ENCODE results near the gene FAM53A.

Gene FAM53A

DNA sequence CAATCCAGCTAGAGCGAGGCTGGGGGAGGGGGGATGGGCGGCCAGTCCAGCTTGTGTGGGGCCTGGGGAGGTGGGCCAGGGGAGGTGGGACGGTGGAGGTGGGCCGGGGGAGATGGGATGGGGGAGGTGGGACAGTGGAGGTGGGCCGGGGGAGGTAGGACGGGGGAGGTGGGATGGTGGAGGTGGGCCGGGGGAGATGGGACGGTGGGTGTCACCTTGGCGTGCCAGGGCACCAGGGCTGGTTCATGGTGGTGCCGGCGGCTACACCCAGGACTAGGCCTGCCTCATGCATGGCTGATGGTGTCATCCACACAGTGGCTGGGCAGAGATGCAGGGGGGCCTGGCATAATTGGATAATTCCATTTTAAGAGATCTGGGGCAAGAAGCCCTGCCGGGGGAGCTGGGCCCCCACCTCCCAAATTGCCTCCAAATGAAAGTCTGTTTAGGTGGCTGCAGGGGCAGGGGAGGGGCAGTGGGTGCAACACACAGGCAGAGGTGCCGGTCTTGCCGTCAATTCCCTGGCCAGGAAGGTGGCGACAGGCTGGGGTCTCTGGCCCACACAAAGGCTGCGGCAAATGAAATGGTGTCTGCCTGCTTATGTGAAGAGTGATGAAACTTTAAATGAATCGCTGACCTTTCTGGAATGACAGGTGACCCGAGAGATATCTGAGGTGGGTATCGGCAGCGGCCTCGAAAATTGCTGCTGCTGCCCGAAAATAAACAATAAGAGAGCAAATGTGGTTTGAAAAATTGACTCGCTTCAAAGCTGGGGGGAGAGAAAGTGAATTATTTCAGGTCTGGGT, 82.1 kb downstream of the FAM53A start:
- DNase-seq: no peak

GRCh38 chr4:1601533-1601835, 82.6 kb downstream of the FAM53A start:
- no peak for DNase-seq

DNA sequence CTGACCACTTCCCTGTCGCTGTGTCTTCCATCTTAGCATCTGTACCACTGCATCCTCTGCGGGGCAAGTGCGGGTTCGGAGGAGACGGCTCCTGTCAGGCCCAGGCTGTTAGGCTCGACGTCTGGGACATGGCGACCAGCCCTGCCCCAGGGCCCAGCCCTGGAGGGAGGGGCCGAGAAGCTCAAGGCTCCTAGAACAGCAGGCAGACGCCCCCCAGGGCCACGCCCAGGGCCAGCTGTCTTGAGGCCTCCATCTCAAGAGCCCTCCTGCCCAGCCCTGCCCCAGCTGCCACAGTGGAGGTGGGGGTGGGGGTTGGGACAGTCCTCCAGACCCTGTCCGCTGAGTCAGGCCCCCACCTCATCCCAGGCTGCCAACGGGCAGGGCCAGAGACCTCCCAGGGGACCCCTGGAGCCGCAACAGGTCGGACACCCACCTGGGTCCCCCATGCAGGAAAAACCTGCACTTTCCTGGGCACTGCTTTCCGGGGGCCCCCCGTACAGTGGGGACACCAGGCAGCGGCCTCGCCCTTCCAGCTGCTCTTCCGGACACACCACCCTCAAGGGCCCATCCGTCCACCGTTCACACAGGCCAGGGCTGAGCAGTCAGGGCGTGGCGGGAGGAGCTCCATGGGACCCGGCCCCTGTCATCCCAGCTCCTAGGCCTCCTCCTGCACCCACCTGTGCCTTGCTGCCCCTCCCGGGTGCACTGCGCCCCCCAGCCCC, 83.1 kb downstream of the FAM53A start:
- no peak for DNase-seq

- no peak for DNase-seq
Measured at GRCh38 chr4:1600211-1600780, 83.8 kb downstream of the FAM53A start.

DNA sequence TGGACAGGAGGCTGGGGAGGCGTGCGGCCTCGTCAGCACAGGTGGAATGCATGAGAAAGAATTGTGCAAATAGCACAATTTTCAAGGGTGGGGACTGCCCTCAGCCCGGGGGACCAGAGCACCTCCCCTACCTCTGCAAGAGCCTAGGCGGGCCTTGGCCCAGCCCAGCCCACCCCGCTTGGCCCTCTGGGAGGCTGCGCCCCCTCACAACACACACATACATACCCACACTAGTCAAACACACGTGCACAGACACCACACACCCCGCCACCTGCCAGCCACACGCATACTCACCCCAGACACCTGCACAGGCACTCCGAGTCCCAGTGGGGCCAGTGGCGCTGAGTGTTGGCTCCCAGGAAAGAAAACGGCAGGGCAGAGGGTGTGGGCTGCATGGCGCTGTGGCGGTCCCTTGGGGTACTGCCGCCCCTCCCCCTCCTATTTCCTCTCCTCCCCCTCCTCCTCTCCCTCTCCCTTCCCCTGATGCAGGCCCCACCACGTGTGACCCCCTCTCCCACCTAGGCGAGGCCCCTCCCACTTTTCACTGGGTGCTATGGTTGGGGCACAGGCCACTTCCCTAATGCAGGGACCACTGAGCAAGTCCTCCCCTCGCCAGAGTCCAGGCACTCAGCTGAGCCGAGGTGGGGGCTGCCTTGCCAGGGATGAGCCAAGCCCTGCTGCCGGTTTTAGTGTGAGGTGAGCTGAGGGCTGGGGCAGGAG, 84.5 kb downstream of the FAM53A start:
- DNase-seq: no peak

DNA sequence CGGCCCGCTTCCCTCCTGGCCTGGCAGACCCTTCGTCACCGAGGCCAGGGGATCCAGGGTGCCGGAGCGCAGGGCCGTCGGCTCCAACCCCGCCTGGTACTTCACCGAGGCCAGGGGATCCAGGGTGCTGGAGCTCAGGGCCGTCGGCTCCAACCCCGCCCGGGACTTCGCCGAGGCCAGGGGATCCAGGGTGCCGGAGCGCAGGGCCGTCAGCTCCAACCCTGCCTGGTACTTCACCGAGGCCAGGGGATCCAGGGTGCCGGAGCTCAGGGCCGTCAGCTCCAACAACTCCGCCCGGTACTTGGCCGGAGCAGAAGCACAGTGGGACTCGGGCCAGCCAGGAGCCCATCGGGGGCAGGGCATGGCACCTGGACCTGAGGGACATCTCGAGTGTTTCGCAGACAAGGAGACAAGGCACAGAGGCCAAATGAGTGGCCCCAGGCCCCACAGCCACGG, 85.1 kb downstream of the FAM53A start:
- DNase-seq: no peak

DNA sequence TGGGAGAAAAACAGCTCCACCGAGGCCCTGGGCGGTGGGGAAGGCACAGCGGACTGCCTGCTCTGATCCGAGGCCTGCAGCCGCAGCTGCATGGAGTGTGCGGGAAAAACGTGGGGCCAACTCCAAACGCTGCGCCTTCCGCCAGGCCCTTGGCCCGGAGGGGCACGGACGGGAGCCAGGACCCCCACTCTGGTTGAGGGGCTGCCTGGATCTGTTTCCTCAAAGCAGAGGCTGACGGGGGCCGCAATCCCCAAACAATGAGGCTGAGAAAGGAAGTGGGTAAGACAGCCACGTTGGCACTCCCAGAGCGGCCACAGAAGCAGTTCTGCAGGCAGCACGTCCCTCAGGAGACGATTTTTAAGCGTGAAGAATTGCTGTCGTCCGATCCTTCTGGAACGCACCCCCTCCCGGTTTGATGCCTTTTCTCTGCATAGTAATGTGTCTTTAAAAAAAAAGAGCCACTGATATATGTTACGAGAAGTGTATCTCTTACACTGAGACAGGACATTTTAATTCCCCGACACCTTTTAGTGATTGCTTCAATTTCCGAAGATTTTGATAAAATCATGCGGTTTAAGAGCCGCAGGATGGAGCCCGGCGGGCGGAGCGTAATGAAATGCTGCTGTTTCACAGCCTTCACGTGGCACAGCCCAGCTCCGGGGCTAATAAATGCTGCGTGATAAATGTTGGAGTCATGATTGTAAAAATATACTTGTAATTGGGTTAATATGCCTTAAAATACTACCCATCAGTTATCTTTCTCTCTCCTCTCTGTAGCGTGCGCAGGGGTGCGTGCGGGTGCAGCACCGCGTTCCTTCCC, 85.7 kb downstream of the FAM53A start:
- no peak for DNase-seq

GRCh38 chr4:1597021-1597931, 86.8 kb downstream of the FAM53A start:
- no peak for DNase-seq

GRCh38 chr4:1596393-1596792, 87.7 kb downstream of the FAM53A start:
- no peak for DNase-seq

- no peak for DNase-seq
Measured at GRCh38 chr4:1595789-1596325, 88.3 kb downstream of the FAM53A start.

GRCh38 chr4:1594871-1595788, 89.0 kb downstream of the FAM53A start:
- no peak for DNase-seq

DNA sequence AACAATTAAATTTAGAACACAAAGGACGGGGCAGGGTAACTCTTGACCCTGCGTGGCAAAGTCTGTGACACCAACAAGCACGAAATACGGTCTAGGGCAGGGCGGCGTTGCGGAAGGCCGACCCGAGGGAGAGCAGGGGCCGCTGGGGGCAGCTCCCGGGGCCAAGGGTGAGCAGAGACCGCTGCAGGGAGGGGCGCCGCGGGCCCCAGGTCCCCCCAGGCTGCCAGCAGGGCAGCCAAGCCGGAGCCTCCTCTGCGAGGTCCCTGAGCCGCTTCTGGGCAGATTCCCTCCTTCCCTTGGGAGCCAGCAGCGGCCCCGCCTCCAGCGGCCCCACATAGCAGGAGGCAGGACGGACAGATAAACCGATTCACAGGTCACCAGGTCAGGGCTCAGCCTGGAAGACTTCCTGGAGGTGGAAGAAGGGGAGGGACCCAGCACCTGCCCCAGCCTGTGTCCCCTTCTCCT, 90.2 kb downstream of the FAM53A start:
- no peak for DNase-seq

DNA sequence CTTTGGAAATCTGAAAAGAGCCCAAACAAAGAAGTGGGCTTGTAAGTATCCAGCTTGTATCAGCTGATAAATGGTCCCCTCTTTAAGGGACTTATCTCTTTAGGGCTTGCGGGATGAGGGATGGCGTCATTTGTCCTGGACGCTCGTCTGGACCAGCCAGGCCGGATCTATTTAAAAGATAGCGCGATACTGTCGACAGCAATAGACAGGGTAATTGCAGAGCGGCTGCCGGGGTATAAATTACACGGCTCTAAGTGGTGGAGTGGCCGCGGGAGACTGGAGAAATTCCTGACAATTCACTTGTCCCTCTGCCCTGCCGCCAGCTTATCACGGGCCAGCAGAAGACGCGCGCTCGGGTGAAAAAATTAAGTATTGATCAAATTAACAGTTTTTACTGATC, 90.7 kb downstream of the FAM53A start:
- no peak for DNase-seq

DNA sequence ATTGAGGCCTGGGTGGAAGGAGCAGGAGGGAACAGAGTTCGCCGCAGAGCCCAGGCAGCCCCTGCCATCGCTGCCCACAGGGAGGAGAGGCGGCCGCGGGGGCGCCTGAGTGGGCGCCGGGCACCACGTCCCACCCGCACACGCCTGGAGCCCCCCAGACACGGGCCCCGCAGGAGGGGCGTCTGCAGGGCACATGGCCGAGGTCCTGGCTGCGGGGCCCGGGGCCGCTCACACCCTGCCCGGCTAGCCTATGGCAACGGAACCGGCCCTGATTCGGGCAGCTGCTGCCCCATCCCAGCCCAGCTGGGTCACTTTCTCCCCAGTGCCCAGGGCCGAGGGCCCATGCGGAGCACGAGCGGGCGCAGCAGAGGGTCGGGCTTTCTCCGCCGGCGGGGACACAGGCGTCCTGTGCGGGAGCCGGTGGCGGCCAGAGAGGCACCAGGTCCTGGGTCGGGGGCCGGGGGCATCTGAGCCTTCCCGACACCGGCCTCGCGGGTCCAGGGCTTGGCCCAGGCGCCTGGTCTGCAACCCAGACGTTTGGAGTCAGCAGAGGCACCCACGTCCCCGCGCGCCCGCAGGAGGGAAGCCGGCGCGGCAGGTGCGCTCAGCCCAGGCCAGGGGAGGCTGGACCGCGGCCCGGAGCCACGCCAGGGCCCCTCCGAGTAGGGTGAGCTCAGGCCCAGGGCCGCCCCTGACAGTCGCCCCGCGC, 91.2 kb downstream of the FAM53A start:
- no peak for DNase-seq

GRCh38 chr4:1592068-1592708, 91.9 kb downstream of the FAM53A start:
- DNase-seq: no peak

DNA sequence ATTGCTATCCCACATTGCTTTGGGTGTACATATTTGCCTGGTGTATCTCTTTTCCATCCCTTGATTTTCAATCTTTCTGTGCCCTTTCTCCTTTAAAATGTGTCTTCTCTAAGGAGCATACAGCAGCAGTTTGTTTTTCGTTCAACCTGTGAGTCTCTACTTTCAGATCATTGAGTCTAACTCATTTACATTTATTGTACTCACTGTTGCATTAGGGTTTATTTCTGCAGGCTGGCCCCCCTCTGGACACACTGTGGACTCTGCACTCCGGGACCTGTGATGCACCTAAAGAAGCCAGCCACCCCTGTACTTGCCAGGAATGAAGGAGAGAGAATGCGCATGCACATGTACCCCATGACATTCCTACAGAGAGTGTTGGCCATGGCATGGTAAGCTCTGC, 93.0 kb downstream of the FAM53A start:
- DNase-seq: no peak

GRCh38 chr4:1590244-1590643, 93.9 kb downstream of the FAM53A start:
- no peak for DNase-seq
